Measurements from ENCODE around the gene IQGAP1.
"Not testable (repeated sequence)": the region's sequence is repeated elsewhere in the genome, so short reads cannot be mapped to it uniquely, and the experiment has no call there.

The IQGAP1 gene

GRCh38 chr15:90367576-90367975 is 20.5 kb upstream of the IQGAP1 start:
- no peak for DNase-seq

DNA sequence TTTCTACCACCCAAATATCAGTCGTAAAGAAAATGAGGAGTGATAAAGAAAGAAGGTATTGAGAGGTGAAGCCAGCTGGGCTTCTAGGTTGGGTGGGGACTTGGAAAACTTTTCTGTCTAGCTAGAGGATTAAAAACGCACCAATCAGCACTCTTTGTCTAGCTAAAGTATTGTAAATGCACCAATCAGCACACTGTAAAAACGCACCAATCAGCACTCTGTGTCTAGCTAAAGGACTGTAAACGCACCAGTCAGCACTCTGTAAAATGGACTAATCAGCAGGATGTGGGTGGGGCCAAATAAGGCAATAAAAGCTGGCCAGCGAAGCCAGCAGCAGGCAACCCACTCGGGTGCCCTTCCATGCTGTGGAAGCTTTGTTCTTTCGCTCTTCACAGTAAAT is 13.0 kb upstream of the IQGAP1 start:
- DNase-seq: no peak

DNA sequence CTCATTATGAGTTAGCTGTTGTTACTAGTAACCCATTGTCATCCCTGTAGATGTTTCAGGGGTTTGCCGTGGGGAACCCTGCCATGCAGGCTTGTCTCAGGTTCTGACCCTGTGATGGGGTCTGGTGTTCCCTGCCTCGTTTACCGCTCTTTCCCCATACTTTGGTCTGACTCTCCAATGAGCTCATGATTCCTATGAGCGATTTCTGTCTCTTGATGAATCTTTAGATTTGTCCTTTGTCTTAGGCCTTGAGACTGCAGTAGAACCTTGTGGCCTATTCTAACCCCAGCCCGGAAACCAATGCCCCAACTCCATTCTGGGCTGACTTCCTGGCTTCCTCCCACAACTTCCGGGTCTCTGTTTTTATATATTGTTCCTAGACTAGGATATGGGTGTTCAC is 11.3 kb upstream of the IQGAP1 start:
- peak; percentile 40 for DNase-seq

- no peak for DNase-seq
Measured at GRCh38 chr15:90379263-90379662, 8.8 kb upstream of the IQGAP1 start.

DNA sequence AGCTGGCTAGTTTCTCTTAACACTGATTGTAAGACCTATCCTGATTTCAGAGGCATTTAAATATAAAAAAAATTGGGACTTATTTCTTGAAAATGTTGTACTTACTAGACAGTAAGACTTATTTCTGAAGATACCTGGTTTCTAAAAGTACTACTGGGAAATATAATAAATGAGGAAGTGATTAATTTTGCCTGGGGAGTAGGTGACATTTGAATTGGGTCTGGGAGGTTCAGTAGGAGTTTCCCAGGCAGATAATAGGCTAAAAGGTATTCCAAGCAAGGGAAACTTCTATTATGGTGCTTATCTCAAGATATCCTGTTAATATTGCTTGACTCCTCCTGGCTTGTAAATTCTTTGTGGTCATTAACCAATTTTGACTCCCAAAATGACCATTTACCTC is 6.5 kb upstream of the IQGAP1 start:
- no peak for DNase-seq

GRCh38 chr15:90382320-90382719 is 5.7 kb upstream of the IQGAP1 start:
- DNase-seq: no peak

DNA sequence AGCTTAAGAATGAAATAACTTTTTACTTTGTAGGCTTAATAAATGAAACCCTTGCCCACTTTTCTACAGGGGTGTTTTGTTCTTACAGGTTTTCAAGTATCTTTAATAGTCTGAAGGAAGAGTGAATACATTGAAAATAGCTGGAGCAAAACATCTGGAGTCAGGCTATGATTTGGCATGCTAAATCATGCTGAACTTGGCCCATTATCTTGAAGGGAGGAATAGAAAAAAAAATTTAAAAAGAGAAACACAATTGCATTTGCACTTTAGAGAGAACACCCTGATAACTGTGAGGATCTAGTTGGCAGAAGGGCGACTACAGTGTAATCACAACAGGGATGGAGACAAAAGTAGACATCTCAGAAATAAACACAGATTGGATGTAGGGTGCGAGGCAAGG is 1.8 kb upstream of the IQGAP1 start:
- DNase-seq: no peak

- peak; percentile 65 for DNase-seq
Measured at GRCh38 chr15:90388462-90389380, 679 bp downstream of the IQGAP1 start.

DNA sequence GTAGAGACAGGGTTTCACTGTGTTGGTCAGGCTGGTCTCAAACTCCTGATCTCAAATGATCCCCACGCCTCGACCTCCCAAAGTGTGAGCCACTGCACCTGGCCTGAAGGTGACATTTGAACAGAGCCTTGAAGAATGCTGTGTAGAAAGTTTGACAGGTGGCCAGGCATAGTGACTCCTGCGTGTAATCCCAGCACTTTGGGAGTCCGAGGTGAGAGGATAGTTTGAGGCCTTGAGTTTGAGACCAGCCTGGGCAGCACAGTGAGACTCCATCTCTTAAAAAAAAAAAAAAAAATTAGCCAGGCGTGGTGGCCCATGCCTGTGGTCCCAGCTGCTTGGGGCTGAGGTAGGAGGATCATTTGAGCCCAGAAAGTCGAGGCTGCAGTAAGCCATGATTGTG is 1.5 kb downstream of the IQGAP1 start:
- DNase-seq: no peak

GRCh38 chr15:90393040-90393439 is 5.0 kb downstream of the IQGAP1 start:
- DNase-seq: no peak

- DNase-seq: no peak
Measured at GRCh38 chr15:90394074-90394473, 6.0 kb downstream of the IQGAP1 start.

DNA sequence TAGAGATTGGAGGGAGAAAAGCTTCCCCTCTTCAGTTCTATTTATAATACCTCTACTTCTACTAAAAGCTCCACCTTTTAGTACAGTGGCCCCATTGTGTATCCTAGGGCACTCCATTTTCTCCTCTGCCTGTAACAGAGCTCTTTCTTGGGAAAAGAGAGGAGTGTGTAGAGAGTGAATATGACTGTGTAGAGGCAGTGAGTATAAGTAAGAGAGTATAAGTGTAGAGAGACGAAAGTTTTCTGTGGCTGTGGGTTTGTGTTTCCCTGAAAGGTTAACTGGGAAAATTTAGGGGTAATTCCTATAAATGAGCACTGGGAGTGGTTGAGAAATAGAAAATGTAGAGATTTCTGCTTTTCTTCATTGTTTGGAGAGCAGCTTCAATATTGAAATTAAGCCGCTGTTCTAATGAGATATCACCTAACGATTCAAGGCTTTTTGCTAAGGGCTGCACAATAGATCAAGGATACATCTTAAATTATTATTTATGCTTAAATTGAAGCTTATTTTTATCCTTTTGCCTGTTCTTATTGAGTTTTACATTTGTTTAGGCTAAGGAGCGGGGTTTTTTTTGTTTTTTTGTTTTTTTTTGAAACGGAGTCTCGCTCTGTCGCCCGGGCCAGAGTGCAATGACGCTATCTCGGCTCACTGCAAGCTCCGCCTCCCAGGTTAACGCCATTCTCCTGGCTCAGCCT is 6.9 kb downstream of the IQGAP1 start:
- no peak for DNase-seq

DNA sequence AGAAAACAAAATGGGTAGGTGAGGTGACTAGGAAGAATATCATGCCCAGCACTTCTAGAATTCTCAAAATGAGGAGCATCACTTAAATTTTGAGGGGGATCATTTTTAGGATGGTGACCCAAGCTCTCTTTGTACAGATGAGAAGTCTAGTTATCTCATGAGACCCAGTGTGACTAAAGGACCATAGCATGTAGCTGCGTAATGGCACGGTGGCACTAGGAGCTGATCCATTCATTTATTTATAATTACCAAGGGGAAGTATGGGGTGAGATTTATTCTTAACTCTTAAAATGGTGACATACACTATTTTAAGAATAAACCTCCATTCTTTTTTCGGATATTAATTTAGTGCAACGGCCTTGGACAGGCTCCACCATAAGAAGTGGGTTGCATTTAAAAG is 8.3 kb downstream of the IQGAP1 start:
- DNase-seq: no peak

GRCh38 chr15:90400005-90400758 is 12.1 kb downstream of the IQGAP1 start:
- no peak for DNase-seq

- peak; percentile 67 for DNase-seq
Measured at GRCh38 chr15:90400759-90401314, 12.8 kb downstream of the IQGAP1 start.

DNA sequence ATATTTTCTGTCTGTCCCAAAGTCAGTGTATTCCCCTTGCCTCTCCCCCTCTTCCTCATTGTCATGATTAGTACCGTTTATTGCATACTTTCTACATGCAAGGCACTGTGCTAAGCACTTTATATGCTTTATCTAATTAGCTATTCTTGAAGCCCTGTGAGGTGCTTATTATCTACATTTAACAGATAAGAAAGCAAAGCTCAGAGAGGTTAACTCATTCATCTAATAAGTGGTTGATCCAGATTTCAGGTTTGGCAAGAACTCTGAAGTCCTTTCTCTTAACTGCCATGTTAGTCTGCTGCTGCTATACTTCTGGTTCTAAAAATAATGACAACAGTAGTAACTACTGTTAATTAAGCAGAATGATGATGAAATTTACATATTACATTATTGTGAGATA is 13.5 kb downstream of the IQGAP1 start:
- no peak for DNase-seq

- no peak for DNase-seq
Measured at GRCh38 chr15:90402223-90402622, 14.2 kb downstream of the IQGAP1 start.

DNA sequence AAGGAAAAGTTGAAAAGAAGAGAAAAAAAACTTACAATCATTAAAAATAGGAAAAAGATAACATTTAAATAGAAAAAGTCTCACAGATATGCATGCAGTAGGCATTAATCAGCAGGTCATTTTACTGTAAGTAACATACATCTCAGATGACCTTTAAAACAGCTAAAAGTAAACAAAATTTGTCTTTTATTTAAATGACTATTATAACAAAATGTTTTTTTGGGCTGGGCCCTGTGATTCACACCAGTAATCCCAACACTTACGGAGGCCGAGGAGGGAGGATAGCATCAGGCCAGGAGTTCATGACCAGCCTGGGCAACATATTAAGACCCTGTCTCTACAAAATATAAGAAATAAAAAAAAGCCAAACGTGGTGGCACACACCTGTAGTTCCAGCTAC is 14.7 kb downstream of the IQGAP1 start:
- no peak for DNase-seq

- DNase-seq: no peak
Measured at GRCh38 chr15:90405055-90405607, 17.1 kb downstream of the IQGAP1 start.

- no peak for DNase-seq
Measured at GRCh38 chr15:90407336-90407735, 19.3 kb downstream of the IQGAP1 start.

- peak; percentile 39 for DNase-seq
Measured at GRCh38 chr15:90407871-90408317, 19.9 kb downstream of the IQGAP1 start.

- no peak for DNase-seq
Measured at GRCh38 chr15:90408657-90409056, 20.6 kb downstream of the IQGAP1 start.

DNA sequence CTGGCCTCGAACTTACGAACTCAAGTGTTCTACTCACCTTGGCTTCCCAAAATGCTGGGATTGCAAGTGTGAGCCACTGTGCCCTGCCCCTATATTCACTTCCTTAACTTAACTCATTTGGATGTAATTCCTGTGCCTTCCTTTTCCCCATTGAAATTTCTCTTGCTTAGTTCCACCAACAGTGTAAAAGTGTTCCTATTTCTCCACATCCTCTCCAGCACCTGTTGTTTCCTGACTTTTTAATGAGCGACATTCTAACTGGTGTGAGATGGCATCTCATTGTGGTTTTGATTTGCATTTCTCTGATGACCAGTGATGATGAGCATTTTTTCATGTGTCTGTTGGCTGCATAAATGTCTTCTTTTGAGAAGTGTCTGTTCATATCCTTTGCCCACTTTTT is 21.5 kb downstream of the IQGAP1 start:
- DNase-seq: not testable (repeated sequence)

Measured in NK-92 treated with Interleukin-12 subunit alpha and Interleukin-12 subunit beta, amount 100 ng/mL, for 24 hours (cell line).